Lung (tissue), 12 donors: ENCODE data around the gene AUTS2. TPM values are rescaled to one million over a fixed set of nuclear protein-coding genes. Genes with fewer than 3 reads are reported as not detected.
"Not testable (repeated sequence)": the region's sequence is repeated elsewhere in the genome, so short reads cannot be mapped to it uniquely, and the experiment has no call there.

Experiments
- ATAC-seq: fragments of 200-7000 bp; cut with Tn5 transposase; one replicate; pipeline ENCODE4 v1.9.1; 2020; ENCODE audit warnings: moderate number of reproducible peaks; ENCODE audit not compliant: insufficient read depth, low FRiP score
- DNase-seq, 3 donors: peaks; one replicate each; pipeline ENCODE4 v3.0.0-alpha.2; 2013 to 2017
- H3K27ac ChIP-seq, 2 donors: one replicate each; pipeline ENCODE4 v1.5.1; 2013; ENCODE audit warnings: mild to moderate bottlenecking in 2 of 2, moderate library complexity in 2 of 2, control low read depth in 1 of 2, inconsistent platforms in 1 of 2, low read depth in 1 of 2, low read length in 1 of 2
- H3K27me3 ChIP-seq, 3 donors: one replicate each; pipeline ENCODE4 v1.5.1; 2013; ENCODE audit warnings: low read length in 2 of 3; ENCODE audit not compliant: control insufficient read depth in 3 of 3, insufficient read depth in 3 of 3
- H3K36me3 ChIP-seq, 4 donors: one replicate each; pipeline ENCODE4 v1.5.1; 2013; ENCODE audit warnings: low read length in 4 of 4, mild to moderate bottlenecking in 1 of 4, moderate library complexity in 1 of 4; ENCODE audit not compliant: control insufficient read depth in 4 of 4, insufficient read depth in 4 of 4
- H3K4me1 ChIP-seq, 5 donors: one replicate each; pipeline ENCODE4 v1.5.1; 2013; ENCODE audit warnings: low read length in 5 of 5, mild to moderate bottlenecking in 2 of 5, moderate library complexity in 1 of 5; ENCODE audit not compliant: control insufficient read depth in 5 of 5, insufficient read depth in 5 of 5
- H3K4me3 ChIP-seq: one replicate; pipeline ENCODE4 v1.5.1; 2013; ENCODE audit warnings: mild to moderate bottlenecking, control low read depth, moderate library complexity
- H3K9ac ChIP-seq, 2 donors: one replicate each; pipeline ENCODE4 v1.5.1; 2013; ENCODE audit warnings: low read length in 2 of 2, control low read depth in 1 of 2; ENCODE audit not compliant: insufficient read depth in 1 of 2
- H3K9me3 ChIP-seq, 4 donors: one replicate each; pipeline ENCODE4 v1.5.1; 2013; ENCODE audit warnings: low read length in 3 of 4, mild to moderate bottlenecking in 1 of 4, moderate library complexity in 1 of 4; ENCODE audit not compliant: control insufficient read depth in 4 of 4, insufficient read depth in 3 of 4
- CTCF ChIP-seq: IDR thresholded peaks from 2 replicates; pipeline ENCODE4 v1.5.1; 2012; ENCODE audit warnings: mild to moderate bottlenecking; ENCODE audit errors: control extremely low read depth, extremely low read depth
- WGBS, 2 donors: extraction: QIAGEN DNeasy Blood & Tissue Kit; methylation state at CpG; one replicate each; pipeline ENCODE4 v1.1.7; 2013; 5-methylcytosine and 5-hydroxymethylcytosine counted together
- polyA plus RNA-seq, 2 donors: library from polyadenylated mRNA; stranded (reverse); fragments of 200-250 nt; gene quantifications; one replicate each; pipeline ENCODE4 v1.2.1, GENCODE V29; 2013
- total RNA-seq, 2 donors: library from RNA; depleted of rRNA in 1 of 2; stranded (reverse); fragments of >200 nt in 1 of 2; gene quantifications; one replicate each; pipeline ENCODE4 v1.2.1, GENCODE V29; 2014 to 2021
- donor health status: control.
- donor health status: control.
- donor health status: Bipolar disorder and iron deficiency.
- donor health status: healthy.
- donor health status: DM: yes; HTN: yes; CAD: no.

Gene AUTS2
- total and polyA plus RNA-seq, 4 donors, result 11.8 to 115 (median 40.6) TPM

- Histone ChIP-seq H3K9ac (no peak overlapping the region), H3K4me3 (no peak overlapping the region), H3K9me3 (peaks cover 0 to 4% (median under 1%) of the 10 kb centered on the region in 4 donors), H3K4me1 (no peaks in the 10 kb centered on the region), H3K36me3 (no peaks in the 10 kb centered on the region), H3K27me3 (peaks cover 0 to 8% (median 0%) of the 10 kb centered on the region in 3 donors), H3K27ac (no peak overlapping the region)
- 57 to 74% methylated on average over 3 of the region's 3 CpGs for WGBS, 2 donors
- TF ChIP-seq CTCF, result no peak
- no peak for ATAC-seq
- DNase-seq, result no peak
Measured at GRCh38 chr7:70812511-70812910, 1214.2 kb downstream of the AUTS2 start.

GRCh38 chr7:70822490-70822889, 1224.2 kb downstream of the AUTS2 start:
- not testable (repeated sequence) for H3K27ac ChIP-seq, H3K27me3 ChIP-seq, ATAC-seq, H3K9ac ChIP-seq, H3K9me3 ChIP-seq, DNase-seq, H3K36me3 ChIP-seq, H3K4me3 ChIP-seq, H3K4me1 ChIP-seq
- WGBS, 2 donors, result 87 to 91% methylated on average over 6 of the region's 6 CpGs

- H3K27me3 ChIP-seq, result peaks cover 0 to 8% (median 0%) of the 10 kb centered on the region in 3 donors
- H3K9me3 ChIP-seq, result no peaks in the 10 kb centered on the region
- peaks cover 0 to 8% (median 3%) of the 10 kb centered on the region in 5 donors for H3K4me1 ChIP-seq
- H3K27ac ChIP-seq, result no peak overlapping the region
- ATAC-seq (no peak), DNase-seq (peak; percentile 80 to 83 (median 80))
- TF ChIP-seq CTCF, result peak; percentile 40
- H3K4me3 ChIP-seq, result no peak overlapping the region
- no peak overlapping the region for H3K9ac ChIP-seq
- H3K36me3 ChIP-seq, result no peaks in the 10 kb centered on the region
- whole genome bisulfite sequencing, 2 donors, result 4% methylated on average over 29 of the region's 29 CpGs
Measured at GRCh38 chr7:70829221-70830059, 1231.2 kb downstream of the AUTS2 start.

- Histone ChIP-seq H3K4me1 (peaks cover 0 to 8% (median 3%) of the 10 kb centered on the region in 5 donors), H3K9me3 (no peaks in the 10 kb centered on the region), H3K27ac (no peak overlapping the region), H3K27me3 (peaks cover 0 to 8% (median 0%) of the 10 kb centered on the region in 3 donors), H3K4me3 (no peak overlapping the region), H3K9ac (no peak overlapping the region), H3K36me3 (no peaks in the 10 kb centered on the region)
- DNase-seq (no peak), ATAC-seq (no peak)
- TF ChIP-seq CTCF, result no peak
- 43 to 59% methylated on average over 7 of the region's 7 CpGs for WGBS, 2 donors
Measured at GRCh38 chr7:70830060-70830395, 1231.8 kb downstream of the AUTS2 start.
